ENCODE data around the gene CAPN14.

The CAPN14 gene, protein sequence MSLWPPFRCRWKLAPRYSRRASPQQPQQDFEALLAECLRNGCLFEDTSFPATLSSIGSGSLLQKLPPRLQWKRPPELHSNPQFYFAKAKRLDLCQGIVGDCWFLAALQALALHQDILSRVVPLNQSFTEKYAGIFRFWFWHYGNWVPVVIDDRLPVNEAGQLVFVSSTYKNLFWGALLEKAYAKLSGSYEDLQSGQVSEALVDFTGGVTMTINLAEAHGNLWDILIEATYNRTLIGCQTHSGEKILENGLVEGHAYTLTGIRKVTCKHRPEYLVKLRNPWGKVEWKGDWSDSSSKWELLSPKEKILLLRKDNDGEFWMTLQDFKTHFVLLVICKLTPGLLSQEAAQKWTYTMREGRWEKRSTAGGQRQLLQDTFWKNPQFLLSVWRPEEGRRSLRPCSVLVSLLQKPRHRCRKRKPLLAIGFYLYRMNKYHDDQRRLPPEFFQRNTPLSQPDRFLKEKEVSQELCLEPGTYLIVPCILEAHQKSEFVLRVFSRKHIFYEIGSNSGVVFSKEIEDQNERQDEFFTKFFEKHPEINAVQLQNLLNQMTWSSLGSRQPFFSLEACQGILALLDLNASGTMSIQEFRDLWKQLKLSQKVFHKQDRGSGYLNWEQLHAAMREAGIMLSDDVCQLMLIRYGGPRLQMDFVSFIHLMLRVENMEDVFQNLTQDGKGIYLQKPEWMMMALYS

DNA sequence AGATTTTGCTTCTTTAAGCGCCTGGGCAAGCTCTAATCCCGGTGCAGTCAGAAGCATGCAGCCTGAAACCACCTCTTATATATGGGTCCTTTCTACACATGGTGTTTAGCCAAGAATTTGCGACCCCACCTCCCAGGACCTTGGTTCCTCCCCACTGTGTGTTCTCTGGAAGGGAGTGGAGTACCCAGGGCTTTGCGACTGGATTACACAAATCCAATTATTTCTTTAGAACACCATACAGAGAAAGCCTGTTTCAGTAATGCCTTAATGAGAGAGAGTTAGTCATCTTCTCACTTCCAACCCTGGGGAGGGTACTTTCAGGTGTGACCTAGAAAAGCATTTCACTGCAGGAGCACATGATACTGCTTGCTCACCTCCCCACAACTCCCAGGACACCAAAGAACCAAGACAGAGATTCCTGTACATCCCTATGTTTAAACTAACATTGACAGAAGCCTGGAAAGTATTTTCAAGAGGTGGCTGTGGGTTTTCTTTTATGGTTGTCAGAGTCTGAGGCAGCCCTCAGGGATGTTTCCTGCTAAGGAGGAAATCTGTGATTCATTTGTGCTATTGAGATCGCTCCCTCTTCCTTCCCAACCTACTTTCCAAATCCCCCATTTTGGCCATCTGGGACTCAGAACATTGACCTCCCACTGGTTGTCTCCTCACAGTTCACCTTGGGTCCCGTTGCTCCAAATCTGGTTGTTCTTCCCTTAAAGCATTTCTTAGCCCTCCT is at the start of gene CAPN14:
CAPN14 (minus strand) TSS at position 51 of the 736 bp plus-strand sequence. CDS start 12,068 bp downstream, outside the sequence.
- no peak for DNase-seq

DNA sequence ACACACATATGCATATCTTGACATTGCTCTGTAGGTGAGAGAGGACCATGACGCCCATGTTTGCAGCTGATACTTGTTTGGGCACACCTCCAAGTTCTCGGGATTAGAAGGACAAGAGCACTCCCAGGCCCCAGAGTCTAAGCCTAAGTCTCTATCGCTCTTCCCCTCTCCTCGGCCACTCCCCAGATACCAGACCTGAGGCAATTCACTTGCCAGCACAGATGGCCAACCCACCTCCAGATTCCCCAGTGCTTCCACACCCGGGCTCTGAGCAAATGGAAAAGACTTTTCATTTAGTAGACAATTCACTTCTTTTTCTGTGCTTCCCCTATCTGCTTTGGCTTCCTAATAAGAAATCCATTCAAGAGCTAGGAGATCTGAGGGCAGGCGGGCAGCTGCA is 49.5 kb upstream of the CAPN14 start:
- no peak for DNase-seq

DNA sequence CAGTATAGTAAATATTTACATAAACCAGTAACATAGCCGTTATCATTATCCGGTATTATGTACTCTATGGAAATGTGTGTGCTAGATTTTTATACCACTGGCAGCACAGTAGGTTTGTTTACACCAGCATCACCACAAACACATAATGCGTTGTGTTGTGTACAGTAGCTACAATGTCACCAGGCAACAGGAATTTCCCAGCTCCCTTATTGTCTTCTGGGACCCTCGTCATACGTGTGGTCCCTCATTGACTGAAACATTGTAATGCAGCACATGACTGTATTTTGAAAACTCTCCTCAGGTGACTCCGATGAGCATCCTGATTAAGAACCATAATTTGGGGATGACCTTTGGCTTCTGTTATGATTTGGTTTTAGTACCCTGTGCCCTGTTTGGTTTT is 47.9 kb upstream of the CAPN14 start:
- DNase-seq: no peak

DNA sequence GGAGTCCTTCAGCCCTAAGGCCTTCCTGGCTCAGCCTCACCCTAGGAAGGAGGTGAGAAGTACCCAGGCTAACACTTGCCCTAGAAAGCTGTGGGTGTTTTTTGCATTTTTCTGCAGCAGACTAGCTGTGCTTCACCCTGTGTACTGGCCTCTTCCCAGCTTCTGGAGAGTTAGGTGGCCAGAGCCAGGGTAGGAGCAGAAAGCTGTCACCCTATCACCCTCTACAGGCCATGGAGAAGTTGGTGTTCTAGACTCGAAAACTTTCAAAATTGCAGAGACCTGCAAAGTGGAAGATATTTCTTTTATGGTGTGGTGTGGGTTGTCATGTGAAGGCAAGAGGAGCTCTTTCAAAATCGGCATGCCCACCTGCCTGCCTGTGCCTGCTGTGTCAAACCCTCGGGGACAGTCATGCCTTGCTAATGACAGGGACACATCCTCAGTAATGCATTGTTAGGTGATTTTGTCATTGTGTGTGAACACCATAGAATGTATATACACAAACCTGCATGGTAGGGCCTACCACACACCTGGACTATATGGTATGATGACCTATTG is 46.4 kb upstream of the CAPN14 start:
- DNase-seq: no peak

DNA sequence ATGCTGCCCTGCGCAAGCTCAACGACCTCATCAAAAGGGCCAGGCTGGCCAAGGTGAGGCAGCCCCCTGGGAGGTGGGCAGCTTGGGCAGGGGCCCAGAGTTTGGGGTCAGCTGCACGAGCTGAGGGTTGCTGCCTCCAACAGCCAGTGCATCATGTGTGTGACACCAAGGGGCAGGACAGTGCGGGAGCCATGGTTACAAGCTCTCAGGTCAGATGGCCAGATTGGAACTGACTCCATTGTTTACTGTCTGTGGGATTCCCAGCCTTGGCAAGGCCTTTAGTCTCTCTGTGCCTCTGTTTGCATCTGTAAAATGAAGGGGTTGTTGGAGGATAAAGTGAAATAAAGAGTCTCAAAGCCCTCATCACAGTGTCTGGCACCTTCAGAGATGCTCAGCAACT is 43.6 kb upstream of the CAPN14 start:
- no peak for DNase-seq

DNA sequence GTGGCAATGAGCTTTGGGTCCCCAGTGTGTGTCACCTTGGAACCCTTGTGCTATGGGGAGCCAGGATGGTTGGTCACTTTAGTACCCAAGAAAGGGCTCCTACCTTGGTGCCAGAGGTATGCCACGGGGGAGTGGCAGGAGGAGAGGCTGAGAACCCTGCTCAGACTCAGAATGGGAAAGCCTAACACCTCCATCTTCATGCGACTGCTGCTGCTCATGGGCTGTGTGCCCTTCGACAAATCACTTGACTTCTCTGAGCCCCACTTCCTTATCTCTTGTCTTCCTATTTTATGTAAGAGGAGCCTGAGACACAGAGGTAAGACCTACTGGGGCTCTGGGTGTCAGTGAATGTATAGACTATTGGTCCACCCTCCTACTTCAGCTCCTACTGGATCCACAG is 41.8 kb upstream of the CAPN14 start:
- no peak for DNase-seq

DNA sequence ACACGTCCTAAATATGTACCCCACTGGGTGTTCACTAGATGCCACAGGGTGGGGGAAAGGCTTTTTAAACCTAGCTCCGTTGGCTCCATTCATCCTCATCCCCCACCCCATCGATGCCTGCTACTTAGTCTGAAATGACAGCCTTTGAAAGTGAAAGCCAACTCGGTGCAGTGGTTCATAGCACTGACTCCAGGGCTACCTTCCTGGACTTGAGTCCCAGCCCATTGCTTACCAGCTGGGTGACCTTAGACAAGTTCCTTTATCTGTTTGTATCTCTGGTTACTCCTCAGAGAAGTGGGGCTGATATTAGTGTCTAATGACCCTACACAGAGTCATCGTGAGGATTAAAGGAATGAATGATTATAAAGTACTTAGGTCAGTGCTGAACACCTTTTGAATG is 41.0 kb upstream of the CAPN14 start:
- no peak for DNase-seq

DNA sequence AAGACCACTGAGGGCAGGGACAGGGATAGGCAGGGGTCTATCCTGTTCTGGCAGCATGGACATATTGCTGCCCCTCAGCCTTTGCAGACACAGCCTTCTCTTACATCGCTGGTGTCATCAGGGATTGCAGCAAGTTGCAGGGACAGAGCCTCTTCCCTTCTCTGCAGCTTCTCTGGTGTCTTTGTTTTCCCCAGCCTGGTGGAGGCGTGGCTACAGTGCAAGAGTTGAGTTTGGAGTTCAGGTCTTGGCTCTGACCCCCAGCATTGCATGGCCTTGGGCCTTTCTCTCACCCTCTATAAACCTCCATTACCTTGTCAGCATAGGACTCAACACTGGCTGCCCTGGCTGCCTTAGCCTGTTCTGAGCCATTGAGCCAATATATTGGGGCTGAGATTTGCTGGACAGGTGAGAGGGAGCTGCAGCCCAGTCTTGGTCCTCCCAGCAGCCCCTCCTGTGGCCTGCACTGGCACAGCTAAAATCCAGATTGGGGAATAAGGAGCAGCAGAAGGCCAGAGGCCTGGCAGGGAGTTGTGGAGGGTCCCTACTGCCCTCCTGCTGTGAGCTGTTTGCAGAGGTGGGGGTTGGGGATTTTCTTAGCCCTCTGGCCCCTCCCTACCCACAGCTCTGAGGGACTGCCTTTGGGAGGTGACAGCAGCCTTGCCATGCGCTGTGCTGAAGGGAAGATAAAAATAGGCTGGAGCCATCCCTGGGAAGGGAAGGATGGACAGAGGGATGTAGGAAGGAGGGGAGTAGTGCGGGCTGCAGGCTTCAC is 39.5 kb upstream of the CAPN14 start:
- no peak for DNase-seq

DNA sequence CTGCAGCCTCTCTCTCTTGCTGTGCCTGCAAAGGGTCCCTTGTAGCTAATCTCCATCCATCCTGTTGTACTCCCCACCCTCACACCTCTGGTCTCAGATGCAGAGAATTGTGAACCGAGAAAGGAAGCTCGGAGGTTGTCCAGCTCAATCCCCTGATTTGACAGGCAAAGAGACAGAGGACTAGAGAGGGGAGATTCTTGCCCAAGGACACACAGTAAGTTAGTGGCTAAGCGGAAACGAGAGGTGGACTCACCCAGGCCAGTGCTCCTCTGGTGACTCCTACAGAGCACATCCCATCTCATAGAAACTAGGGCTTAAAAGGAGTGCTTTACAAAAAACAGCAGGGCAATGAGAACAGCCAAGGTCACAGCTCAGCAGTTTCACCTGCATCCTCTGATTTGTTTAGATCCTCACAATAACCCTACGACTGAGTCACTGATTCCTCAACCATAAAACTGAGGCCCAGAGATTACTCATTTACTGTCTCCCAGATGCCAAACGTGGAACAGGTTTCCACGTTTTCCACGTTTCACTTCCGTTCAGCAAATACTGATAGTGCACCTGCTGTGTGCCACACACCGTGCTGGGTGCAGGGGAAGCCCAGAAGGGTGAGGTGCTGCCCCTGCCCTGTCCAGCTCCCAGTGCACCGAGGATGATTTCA is 38.7 kb upstream of the CAPN14 start:
- DNase-seq: no peak

DNA sequence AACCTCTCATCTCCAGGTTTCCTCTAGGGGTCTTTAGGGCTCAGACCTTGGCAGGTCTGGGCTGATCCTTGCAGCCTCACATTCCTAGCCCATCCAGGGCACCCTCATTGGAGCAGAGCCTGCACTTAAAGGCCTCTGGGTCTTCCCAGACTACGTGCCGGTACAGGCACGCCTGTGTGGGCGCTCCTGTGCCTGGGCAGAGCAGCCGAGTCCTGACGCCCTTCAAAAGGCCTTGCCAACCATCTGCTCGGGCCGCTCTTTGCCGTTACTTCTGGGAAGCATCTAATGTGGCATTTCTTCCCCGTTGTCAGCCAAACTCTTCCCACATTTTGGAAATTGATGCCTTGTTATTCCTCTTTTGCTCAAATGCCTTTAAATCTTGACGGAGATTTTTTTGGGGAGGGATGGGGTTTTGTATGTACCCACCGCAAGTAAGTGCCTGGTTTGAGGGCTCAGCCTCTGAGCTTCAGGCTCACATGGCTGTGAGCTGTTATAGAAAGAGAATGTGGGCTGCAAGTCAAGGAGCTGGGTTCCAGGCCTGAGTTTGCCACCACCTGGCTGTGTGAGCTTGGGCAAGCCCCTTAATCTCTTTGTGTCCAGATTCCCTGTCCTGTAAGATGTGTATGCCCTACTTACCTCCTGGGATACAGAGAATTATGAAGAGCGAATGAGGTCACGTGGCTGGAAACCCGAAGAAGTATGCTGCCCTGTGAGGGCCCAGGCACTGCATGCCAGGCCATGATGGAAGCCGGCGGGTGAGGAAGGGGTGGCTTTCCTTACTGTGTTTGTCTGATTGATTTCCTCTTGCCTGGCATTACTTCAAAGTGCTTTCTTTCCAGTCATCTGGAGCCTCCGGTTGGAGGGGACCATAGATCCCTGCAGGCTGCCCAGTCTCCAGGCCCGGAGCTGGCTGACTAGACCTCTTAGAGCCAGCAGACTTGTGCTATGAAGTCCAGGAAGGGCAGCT is 37.2 kb upstream of the CAPN14 start:
- DNase-seq: no peak

DNA sequence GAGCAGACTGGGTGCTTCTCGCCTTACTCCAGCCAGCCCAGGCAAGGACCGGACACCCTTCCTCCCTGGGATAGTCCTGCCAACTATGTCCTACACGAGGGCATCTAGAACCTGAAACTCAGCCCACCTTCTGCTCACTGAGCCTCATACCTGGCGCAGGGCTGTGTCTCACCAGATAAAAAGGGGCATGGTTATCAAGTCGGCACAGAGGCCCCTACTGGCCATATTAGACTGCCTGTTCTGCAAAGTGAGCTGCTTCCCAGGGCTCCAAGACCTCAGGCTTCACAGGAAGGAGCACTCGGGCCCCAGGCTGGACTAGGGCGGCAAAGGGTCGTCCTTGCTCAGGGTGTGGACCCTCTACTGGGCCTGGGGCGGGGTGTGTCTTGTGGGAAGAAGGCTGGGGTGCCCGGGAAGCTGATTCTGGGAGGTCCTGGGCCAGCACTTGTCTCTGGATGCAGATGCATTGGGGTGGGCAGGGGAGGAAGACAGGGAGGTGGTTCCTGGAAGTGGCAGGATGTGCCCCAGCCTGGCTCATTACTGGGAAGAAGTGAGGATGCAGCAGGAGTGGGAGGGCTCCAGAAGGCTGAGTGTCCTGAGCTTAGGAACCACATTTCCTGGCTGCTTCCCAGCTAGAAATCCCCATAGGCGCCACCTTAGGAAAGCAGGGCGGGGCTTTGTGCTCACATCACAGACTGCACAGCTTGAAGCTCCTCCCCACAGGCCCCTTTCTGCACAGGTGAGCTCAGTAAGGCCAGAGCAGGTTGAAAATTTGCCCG is 36.2 kb upstream of the CAPN14 start:
- DNase-seq: no peak

DNA sequence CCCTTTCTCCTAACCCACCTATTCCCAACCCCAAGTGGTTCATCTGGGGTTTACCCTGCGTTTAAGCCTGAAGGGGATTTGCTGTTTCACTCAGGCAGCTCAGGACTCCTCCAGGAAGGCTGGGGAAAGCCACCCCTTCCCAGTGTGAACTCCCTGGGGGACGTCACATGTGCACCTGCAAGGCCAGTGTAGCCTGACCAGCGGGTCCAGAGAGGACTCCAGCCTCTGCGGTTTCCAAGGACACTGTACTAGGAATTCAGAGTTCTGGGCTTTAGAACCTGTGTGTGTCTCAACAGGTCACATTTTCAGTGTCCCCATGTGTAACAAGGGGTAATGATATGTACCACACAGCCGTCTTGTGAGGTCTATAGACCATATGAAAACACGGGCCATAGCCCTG is 34.5 kb upstream of the CAPN14 start:
- DNase-seq: no peak

DNA sequence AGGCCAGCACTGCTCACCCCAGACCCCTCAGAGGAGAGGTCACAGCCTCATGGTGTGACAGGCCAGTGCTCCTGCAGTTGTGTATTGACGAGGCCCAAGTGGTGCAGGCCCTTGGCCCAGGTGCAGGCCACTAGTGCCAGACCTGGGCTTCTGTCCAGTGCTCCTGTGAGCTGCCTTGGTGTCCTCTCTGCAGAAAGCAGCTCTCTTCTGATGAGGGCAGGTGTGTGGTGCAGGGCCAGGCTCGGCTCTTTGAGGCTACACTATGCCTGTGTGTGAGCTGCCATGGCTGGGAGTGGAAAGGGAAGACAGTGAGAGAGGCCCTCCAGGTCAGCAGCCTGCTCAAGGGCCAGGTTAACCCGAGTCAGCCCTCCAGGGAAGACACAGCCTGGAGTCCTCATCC is 33.7 kb upstream of the CAPN14 start:
- no peak for DNase-seq

DNA sequence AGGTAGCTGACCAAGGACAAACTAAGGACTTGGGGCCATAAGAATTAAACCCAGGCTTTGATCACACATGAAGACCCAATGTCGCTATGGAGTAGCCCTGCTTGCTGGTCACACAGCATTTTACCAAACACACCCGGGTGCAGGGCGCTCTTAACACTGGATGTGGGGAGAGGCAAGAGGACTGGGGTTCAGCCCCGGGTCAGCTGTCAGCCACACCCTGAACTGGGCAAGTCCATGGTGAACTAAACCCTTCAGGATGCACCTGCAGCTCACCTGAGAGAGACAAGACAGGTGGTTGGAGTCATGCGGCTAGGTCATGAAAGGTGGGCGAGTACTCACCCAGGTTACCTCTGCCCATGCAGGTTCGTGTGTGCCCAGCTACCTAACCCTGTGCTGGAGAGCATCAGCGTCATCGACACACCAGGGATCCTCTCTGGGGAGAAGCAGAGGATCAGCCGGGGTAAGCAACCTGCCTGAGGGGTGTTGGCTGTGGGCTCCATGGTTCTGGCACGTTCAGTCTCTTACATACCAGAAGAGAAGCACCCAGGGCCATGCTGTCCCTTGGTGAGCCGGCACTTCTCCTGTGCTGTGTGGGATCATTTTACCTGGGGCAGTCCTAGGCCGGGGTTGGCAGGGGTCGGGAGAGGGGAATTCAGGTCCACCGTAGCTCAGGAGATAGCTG is 31.8 kb upstream of the CAPN14 start:
- no peak for DNase-seq

DNA sequence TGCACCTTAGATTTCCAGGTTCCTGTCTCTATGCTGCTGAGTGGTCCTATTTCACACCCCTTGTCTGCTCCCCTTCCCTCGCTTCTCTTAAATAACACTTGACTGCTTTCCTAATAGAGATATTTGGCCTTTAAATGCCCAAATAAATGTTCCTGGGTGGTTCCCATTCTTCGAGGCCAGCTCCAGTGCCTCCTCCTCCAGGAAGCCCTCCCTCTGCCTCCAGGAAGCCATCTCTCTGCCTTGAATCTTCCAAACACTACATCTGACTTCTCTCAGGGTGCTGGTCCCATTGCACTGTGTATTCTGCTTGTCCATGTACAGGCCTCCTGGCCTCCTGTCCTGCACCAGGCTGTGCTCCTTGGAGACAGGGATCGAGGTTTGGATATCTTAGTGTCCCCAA is 30.8 kb upstream of the CAPN14 start:
- no peak for DNase-seq

DNA sequence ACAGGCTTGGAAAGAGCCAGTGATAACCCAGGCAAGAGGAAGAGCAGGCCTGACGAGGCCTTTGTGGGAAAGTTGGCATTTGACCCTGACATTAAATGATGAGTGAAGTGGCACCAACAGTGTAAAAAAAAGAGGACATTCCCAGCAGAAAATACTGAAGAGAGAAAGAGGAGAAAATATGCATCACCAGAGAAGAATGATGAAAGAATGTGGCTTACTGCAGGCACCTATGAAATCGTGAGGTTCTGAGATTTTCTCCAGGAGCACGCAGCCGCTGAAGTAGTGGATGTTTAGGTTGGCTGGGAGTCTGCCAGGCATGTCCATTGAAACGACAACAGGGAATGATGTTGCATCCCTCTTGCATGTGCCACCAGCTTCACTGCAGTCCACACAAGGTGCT is 30.4 kb upstream of the CAPN14 start:
- no peak for DNase-seq

DNA sequence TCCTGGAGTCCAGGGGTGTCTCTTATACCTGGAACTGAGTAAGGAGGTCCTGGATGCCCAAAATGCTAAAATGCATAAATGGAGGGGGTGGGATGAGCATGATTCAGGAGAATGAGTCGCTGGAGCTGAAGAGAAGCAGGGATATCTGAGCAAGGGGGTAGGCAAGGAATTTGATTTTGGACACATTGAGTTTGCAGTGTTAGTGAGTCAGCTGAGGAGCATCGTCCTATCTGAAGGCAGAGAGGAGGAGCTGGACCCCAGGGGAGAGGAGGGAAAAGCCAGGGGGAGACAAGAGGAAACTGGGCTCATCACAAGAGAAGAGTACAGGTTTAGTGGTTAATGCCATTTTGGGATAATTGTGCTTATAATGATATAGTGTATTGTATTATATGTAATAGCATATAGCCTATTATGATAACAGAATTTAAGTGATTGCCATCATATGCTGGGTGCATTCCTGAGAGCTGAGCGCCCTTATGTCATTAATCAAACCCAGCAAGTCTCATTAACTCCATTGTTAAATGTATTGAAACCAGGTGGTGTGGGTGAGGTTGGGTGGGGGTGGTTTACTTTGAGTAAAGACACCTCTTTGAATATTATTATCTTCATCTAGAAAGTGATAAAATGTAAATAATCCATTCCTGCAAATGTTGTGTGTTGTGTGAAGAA is 29.0 kb upstream of the CAPN14 start:
- no peak for DNase-seq

DNA sequence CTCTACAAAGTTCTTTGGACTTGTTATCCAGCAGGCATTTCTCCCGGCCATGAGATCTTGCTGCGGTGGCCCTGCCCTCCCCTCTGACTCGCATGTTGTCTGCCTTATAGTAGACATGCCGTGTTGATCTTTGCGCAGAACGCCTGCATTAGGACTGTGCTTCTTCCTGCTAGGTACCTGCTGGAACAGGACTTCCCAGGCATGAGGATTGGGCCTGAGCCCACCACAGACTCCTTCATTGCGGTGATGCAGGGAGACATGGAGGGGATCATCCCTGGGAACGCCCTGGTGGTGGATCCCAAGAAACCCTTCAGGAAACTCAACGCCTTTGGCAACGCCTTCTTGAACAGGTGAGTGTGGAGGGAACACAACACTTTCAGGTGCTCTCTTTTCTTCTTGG is 26.8 kb upstream of the CAPN14 start:
- DNase-seq: no peak

DNA sequence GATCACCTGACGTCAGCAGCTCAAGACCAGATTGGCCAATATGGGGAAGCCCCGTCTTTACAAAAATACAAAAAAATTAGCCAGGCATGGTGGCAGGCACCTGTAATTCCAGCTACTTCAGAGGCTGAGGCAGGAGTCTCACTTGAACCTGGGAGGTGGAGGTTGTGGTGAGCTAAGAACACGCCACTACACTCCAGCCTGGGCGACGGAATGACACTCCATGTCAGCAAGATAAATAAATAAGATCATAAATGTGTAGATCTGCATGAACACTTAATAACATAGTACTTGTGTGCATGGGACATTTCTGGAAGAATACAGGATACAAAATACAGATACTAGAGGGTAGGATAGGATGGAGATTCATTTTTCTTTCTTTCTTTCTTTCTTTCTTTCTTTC is 25.7 kb upstream of the CAPN14 start:
- no peak for DNase-seq
